SK-MEL-5 (cell line): ENCODE measurements around the gene CD300H. TPM values are rescaled to one million over a fixed set of nuclear protein-coding genes. Genes with fewer than 3 reads are reported as not detected.
A peak's percentile ranks its signal among the peaks of the same experiment; 100 is the strongest.
"Not testable (repeated sequence)": the region's sequence is repeated elsewhere in the genome, so short reads cannot be mapped to it uniquely, and the experiment has no call there.

Experiments
- DNase-seq: peaks from one replicate; pipeline ENCODE4 v3.0.0-alpha.2; 2016; ENCODE audit warnings: low read depth, low spot score
- in situ Hi-C: cut with HindIII; loops from 2 replicates; pipeline ENCODE4 v1.10.0; 2016; ENCODE audit warnings: low sequenced_read_pairs, high pct_unique_total_duplicates, low pct_unique_long_range_greater_than_20kb
- total RNA-seq: library from RNA; depleted of rRNA; stranded (reverse); fragments of >200 nt; shearing (Covaris generic); gene quantifications from 2 replicates; pipeline ENCODE4 v1.2.3, GENCODE V29; 2014

Gene CD300H
- total RNA-seq, 1 experiment from 2014 or later, result not detected

GRCh38 chr17:74595037-74595750 is 27.9 kb upstream of the CD300H start:
- DNase-seq, result no peak
- in situ Hi-C loops, result no loop called here

DNA sequence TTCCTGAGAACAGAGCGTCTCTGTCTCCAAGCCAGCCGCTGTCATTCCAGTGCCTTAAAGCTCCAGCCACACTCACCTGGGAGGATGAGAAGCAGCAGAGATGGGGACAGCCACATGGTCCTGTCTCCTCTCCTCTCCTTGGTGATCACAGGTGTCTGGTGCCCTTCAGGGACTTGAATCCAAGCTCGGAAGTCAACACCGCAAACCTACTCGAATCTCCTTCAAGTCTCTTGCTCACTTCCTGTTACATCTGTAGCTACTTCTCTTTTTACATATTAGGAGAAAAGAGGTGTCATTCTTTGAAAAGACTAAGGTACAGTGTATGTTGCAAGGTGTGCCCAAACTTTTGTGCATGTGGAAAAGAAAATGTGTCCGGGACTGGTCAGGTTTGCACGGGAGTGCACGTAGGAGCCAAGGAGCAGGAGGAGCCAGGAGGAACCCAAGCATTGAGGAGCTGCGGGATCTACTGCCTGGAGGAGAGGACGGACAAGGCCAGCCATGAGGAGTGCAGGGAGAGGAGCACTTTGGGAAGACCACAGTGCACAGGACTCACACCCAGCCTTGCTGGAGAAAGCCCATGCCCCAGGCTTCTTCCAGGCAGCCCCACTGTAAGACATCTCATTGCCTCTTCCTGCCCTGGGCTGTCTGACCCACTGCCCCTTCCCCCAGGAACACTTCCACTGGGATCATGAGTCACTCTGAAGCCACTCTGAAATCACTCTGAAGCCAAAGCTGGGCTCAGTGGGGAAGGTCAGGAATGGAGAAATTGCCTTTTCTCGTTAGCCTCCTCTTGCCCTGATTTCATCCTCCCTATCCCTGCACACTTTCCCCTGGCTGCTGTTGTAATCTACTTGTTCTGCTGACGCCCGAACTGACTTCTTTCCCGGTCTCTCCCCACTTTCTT is 25.0 kb upstream of the CD300H start, which contains the start of gene CD300LD:
TSS of gene CD300LD (minus strand) at position 197 of the 904 bp plus-strand sequence. CDS start at position 116, 81 bp downstream.
- in situ Hi-C loops, result no loop called here
- no peak for DNase-seq

- DNase-seq, result no peak
- in situ Hi-C loops, result no loop called here
Measured at GRCh38 chr17:74591503-74591902, 24.2 kb upstream of the CD300H start.

DNA sequence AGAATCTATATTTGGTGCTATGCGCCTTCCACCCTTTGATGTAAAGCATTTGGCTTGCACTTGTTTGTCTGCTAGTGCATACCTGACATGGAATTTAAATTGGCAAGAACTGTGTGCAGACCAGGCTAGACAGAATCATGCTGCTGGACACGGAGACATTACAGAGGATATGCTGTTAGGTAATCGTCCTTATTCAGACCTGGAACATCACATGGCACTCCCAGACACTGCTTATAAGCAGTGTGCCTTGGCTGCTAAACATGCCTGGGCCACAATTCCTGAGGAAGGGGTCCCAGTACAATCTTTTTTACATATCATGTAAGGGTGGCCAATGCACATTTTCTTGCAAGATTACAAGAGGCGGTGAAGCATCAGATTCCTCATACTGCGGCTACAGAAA is 18.4 kb upstream of the CD300H start:
- in situ Hi-C loops, result no loop called here

DNA sequence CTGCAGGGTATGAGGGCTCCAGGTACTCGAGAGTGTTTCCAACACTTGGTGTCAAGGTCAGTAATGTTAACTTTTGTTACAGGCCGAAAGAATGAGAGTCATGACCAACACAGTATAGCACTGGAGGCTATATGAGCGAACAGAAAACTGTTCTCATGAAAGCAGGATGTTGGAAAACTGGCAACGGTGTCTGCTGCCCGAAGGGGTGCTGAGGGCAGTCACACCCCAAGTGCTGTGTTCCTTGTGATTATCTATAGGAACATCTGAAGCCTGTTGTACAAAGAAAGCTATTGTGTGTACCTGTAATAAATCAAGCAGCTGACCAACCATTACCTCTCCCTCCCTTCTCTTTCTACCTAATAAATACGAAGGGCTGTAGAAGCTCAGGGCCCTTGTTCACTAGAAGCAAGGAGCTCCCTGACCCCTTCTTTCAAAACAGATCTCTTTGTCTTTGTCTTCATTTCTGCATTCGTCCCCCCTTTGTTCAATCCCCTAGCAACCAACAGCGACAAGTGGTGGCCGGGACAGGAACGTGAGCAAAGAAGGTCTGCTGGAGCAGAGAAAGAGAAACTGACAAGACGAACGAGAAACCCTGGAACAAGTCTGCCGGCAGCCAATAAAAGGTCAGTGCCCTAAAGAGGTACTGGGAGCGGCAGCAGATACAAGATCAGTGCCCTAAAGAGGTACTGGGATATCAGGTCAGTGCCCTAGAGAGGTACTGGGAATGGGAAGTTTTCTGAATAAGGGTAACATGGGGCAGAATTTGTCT is 17.2 kb upstream of the CD300H start:
- DNase-seq, result peak; percentile 95
- in situ Hi-C loops, result no loop called here

More for the DNA sequence above, 18.4 kb upstream of the CD300H start:
- DNase-seq, result no peak

GRCh38 chr17:74582633-74583032 is 15.3 kb upstream of the CD300H start:
- no peak for DNase-seq
- in situ Hi-C loops, result no loop called here

DNA sequence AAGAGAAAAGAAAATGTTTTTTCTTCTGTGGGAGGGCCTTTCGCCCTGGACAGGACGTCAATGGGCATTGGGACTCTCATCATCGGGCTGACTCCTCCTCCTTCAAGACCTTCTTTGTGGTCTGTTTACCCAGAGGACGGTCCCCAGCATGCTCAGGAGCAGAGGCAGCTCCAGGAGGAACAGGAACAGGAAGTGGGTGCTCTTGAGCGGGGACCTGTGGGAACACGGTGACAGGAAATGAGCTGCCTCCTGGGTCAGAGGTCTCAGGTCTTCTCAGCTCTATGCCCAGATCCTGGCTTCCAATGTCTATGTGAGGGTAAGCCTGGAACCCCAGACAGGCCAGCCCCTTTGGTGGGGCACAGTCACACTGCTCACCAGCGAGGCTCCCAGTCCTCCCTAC is 12.6 kb upstream of the CD300H start:
- in situ Hi-C loops, result no loop called here
- DNase-seq, result no peak

DNA sequence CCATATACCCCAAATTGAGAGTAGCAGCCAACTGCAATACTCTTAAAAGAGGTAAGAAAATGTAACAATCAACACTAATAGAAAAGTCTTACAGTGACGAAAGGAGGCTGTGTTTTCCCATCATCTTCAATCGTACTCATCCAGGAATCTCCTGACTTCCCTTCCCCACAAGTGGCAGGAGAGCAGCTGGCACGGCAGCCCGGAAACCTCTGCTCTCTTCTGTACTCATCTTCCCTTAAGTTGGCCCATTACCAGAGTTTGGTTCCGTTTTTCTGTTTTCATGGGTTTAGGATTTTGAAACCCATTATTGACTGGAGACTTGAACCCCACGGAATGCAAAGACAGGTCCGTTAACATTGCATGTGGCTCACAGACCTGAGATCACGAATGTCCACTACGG is 11.7 kb upstream of the CD300H start:
- in situ Hi-C loops, result no loop called here

DNA sequence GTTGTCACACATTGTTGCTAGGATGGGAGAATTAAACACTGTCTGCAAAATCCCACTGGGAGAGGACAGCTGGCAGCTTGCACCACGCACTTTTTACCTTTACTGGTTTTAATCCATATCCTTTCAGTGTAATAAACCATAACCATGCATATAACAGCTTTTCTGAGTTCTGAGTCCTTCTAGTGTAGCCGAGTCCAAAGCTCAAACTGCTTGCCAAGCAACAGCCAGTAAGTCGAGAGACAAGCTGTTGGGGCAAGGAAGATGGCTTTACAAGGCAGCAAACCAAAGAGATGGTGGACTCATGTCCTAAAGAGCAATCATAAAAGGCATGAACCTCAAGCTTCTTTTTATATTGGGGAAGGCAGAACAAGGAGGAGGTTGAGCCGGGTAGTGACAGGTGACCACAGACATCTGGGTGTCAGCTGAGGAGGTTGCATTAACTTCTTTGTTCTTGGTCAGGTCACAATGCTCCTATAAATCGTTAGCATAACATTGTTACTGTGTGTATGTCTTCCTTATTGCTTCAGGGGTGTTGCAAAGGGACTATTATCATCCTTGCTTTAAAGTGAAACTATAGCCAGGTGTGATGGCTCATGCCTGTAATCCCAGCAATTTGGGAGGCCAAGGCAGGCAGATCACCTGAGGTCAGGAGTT is 7.3 kb upstream of the CD300H start:
- peak; percentile 57 for DNase-seq
- in situ Hi-C loops, result no loop called here

More for the DNA sequence above, 11.7 kb upstream of the CD300H start:
- no peak for DNase-seq

DNA sequence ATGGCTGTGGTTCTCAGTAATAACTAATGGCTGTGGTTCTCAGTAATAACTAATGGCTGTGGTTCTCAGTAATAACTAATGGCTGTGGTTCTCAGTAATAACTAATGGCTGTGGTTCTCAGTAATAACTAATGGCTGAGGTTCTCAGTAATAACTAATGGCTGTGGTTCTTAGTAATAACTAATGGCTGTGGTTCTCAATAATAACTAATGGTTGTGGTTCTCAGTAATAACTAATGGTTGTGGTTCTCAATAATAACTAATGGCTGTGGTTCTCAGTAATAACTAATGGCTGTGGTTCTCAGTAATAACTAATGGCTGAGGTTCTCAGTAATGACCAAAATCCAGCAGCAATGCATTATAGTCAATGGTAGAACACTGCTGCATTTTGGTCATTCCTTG is 6.3 kb upstream of the CD300H start:
- in situ Hi-C loops, result not testable (repeated sequence)

GRCh38 chr17:74573169-74573568 is 5.9 kb upstream of the CD300H start:
- no peak for DNase-seq
- in situ Hi-C loops, result no loop called here

More for the DNA sequence above, 6.3 kb upstream of the CD300H start:
- DNase-seq, result not testable (repeated sequence)

GRCh38 chr17:74571621-74572270 is 4.4 kb upstream of the CD300H start:
- in situ Hi-C loops, result no loop called here
- no peak for DNase-seq

DNA sequence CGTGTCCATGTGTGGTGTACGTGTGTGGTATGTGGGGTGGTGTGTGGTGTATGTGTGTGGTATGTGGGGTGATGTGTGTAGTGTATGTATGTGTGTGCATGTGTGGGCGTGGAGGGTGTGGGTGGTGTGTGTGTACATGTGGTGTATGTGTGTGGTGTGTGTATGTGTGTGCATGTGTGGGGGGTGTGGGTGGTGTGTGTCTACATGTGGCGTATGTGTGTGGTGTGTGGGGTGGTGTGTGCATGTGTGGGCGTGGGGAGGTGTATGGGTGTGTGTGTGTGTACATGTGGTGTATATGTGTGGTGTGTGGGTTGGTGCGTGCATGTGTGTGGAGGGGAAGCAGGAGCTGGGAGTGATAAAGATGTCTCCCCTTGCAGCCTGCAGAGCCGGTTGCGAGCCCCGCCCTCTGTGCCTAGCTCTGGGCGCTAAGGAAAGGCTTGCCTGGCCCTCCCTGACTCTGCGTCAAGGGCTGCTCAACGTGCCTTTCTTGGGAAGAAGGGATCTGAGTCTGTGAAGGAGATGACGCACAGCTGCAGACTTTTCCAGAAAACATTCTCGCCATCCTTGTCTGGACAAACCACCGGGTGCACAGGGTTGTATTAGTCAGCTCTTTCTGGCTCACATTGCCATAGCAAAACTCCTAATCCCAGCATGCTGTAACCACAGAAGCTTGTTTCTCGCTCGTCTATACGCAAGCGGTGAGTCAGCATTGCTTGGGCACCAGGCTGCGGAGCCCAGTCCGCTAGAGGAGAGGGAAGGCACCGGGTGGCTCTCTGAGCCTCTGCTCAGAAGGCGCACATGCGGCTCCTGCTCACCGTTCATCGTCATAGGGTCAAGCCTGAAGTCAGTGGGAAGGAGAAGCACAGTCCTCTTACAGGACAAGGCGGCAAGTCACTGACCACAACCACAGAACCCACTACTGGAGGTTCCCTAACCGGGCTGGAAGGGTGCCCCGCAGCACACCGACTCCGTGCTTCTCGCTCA is 2.0 kb upstream of the CD300H start:
- peak; percentile 80 for DNase-seq
- in situ Hi-C loops, result no loop called here

DNA sequence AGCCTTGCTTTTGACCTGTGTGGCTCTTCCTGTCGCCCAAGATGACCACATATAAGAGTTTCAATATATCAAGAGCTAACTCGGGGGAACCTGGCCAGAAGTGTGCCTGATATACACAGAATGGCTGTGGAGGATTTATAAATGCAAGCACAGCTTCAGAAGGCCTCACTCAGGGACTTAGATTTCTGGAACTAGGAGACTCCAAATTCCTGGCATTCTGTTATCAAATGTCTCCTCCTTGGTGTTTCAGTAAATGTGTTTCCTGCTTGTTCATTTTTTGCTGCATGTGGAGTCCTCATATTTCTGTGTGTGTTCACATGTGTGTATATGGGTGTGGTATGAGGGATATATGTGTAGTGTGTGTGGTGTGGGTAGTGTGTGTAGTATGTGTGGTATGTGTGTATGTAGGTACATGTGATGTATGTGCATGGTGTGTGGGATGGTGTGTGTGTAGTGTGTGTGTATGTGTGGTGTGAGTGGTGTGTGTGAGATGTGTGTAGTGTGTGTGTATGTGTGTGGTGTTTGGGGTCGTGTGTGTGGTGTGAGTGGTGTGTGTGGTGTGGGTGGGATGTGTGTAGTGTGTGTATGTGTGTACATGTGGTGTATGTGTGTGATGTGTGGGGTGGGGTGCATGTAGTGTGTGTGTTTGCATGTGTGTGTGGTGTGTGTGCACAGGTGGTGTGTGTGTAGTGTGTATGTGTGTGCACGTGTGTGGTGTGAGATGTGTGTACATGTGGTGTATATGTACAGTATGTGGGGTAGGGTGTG is 981 bp upstream of the CD300H start:
- in situ Hi-C loops, result no loop called here
- DNase-seq, result no peak

- DNase-seq, result peak; percentile 82
- in situ Hi-C loops, result no loop called here
Measured at GRCh38 chr17:74566132-74566753, 1.1 kb downstream of the CD300H start.
